ENCODE results near the gene LYPD5.

LYPD5 gene

GRCh38 chr19:43752287-43752875 is 49.9 kb downstream of the LYPD5 start:
- no peak for DNase-seq (ENCODE audit: low read depth in 2 of 2)

- no peak for DNase-seq (ENCODE audit: low read depth in 2 of 2)
Measured at GRCh38 chr19:43751466-43752220, 50.6 kb downstream of the LYPD5 start.

DNA sequence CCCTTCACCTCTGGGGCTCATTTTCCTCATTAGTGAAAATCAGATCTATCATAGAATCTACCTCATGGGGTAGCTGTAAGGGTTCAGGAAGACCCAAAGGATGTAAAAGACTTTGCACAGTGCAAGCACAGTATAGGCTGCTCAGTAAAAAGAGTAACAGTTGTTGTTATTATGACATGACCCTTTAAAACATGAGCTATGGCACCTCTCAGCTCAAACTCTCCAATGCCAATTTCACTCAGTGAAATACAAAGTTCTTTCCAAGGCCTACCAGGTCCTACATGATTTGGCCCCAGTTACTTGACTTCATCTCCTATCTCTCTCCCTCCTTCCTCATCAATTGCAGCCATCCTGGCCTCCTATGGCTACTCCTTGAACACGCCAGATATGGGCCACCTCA is 52.3 kb downstream of the LYPD5 start:
- no peak for DNase-seq (ENCODE audit: low read depth in 2 of 2)

- DNase-seq (ENCODE audit: low read depth in 2 of 2), result no peak
Measured at GRCh38 chr19:43749152-43749551, 53.1 kb downstream of the LYPD5 start.

GRCh38 chr19:43748685-43749084 is 53.6 kb downstream of the LYPD5 start:
- DNase-seq (ENCODE audit: low read depth in 2 of 2), result no peak

DNA sequence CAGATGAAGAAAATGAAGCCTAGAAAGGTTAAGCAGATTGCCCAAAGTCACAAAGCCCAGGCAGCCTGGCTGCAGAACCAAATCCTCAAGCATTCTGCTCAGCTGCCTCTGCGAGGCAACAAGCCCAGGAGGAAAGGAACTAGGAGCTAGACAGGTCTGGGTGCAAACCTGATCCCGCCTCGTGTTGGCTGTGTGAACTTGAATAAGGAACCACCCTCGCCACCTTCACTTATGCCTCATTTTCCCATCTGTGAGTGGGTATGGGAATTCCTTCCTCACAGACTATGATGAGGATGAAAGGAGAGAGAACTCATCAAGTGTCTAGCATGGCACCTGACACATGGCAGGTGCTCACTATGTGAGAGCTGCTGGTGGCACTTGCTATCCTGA is 54.0 kb downstream of the LYPD5 start:
- DNase-seq (ENCODE audit: low read depth in 2 of 2), result no peak

GRCh38 chr19:43747557-43748204 is 54.6 kb downstream of the LYPD5 start:
- DNase-seq (ENCODE audit: low read depth in 2 of 2), result no peak
